Activated CD8-positive, alpha-beta memory T cell treated with anti-CD3 and anti-CD28 coated beads for 36 hours (primary cell): ENCODE data around the gene CLCN4. TPM values are rescaled to one million over a fixed set of nuclear protein-coding genes. Genes with fewer than 3 reads are reported as not detected.

ENCODE experiments used
- CTCF ChIA-PET: fragments of 350-600 bp; sonication (Branson Sonifier 250); formaldehyde crosslinking; loops from one replicate; lab custom pipeline; 2021; ENCODE audit warnings: antibody characterized with exemption; lab: Charles Lee
- POLR2A ChIA-PET: fragments of 350-600 bp; sonication (Branson Sonifier 250); formaldehyde crosslinking; loops from one replicate; lab custom pipeline; 2021; ENCODE audit warnings: antibody characterized with exemption; lab: Charles Lee
- total RNA-seq, 2 experiments: library from RNA; stranded (reverse); gene quantifications; one replicate each; pipeline ENCODE4 v1.2.3, GENCODE V29; 2021

Gene CLCN4
- total RNA-seq, 2 experiments from 2014 or later = 0.04 TPM; not detected in 1

- ChIA-PET POLR2A (no interaction called here), CTCF (no interaction called here)
These were observed 109.0 kb downstream of the CLCN4 start for GRCh38 chrX:10265775-10266174.

GRCh38 chrX:10278716-10279115 is 121.9 kb downstream of the CLCN4 start:
- ChIA-PET CTCF (no interaction called here), POLR2A (no interaction called here)

- CTCF ChIA-PET = no interaction called here
- POLR2A ChIA-PET = no interaction called here
These were observed 123.3 kb downstream of the CLCN4 start for GRCh38 chrX:10280071-10280470.

DNA sequence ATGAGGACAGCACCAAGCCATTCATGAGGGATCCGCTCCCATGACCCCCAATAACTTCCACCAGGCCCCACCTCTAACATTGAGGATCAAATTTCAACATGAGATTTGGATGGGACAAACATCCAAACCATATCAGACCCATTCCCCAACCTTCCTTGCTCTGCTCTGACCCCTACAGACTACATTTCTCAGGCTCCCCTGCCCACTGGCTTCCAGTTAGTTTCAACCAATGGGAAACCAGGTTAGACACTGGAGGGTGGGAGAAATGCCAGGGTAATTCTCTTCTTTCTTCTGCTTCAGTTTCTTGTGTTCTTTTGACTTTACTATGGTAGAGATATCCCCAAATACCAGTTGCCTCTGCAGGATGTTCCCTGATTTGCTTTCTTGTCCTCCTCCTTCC is 125.7 kb downstream of the CLCN4 start:
- POLR2A ChIA-PET = no interaction called here
- CTCF ChIA-PET = no interaction called here

DNA sequence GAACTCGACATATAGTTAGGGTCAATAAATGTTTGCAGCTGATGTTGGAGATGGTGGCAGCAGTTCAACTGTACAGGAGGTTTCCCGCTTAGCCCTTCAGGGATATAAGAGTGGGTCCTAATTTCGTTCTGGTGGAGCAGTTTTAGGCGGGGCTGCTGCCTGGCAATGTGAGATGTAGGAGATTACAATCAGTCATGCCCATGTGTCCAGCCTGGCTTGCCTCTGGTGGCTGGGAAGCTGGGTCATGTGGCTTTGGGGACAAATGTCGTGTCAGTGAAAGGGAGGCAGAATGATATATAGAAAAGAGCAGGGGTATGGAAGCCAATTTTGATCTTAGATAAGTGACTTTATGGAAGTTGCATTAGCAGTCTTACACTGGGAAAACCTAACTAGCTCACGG is 129.4 kb downstream of the CLCN4 start:
- ChIA-PET CTCF (no interaction called here), POLR2A (no interaction called here)

Other genes starting within 250 kb of the CLCN4 start
- not detected for gene CLDN34, start 189.6 kb upstream of the CLCN4 start, total RNA-seq